Smooth muscle cell (in vitro differentiated cells): Measurements from ENCODE around the gene CEMIP2. TPM values are rescaled to one million over a fixed set of nuclear protein-coding genes. Genes with fewer than 3 reads are reported as not detected.

ENCODE experiments used
- DNase-seq: peaks from one replicate; lab custom pipeline; 2025; ENCODE audit not compliant: unreplicated experiment; lab: John Stamatoyannopoulos, UW
- H2AFZ ChIP-seq: fragments of 200-600 bp; sonication (generic); 2 replicates; pipeline ENCODE4 v1.6.0; 2016; ENCODE audit warnings: antibody characterized with exemption, low read depth, mild to moderate bottlenecking
- H3F3A ChIP-seq: fragments of 200-600 bp; sonication (generic); 2 replicates; pipeline ENCODE4 v1.6.0; 2017; ENCODE audit warnings: antibody characterized with exemption, low read depth
- H3K27ac ChIP-seq: fragments of 200-600 bp; sonication (generic); 2 replicates; pipeline ENCODE4 v1.5.1; 2016; ENCODE audit warnings: low read depth, mild to moderate bottlenecking
- H3K27me3 ChIP-seq: fragments of 200-600 bp; sonication (generic); 2 replicates; pipeline ENCODE4 v1.6.1; 2016; ENCODE audit warnings: low read depth, mild to moderate bottlenecking
- H3K36me3 ChIP-seq: fragments of 200-600 bp; sonication (generic); 2 replicates; pipeline ENCODE4 v1.5.1; 2016; ENCODE audit warnings: low read depth
- H3K4me1 ChIP-seq: fragments of 200-600 bp; sonication (generic); 2 replicates; pipeline ENCODE4 v1.5.1; 2016; ENCODE audit warnings: low read depth
- H3K4me2 ChIP-seq: fragments of 200-600 bp; sonication (generic); 2 replicates; pipeline ENCODE4 v1.6.0; 2016; ENCODE audit warnings: mild to moderate bottlenecking
- H3K4me3 ChIP-seq: fragments of 200-600 bp; sonication (generic); 2 replicates; pipeline ENCODE4 v1.5.1; 2016; ENCODE audit warnings: mild to moderate bottlenecking
- H3K79me2 ChIP-seq: fragments of 200-600 bp; sonication (generic); 2 replicates; pipeline ENCODE4 v1.6.0; 2016; ENCODE audit warnings: low read depth, mild to moderate bottlenecking
- H3K9ac ChIP-seq: fragments of 200-600 bp; sonication (generic); 2 replicates; pipeline ENCODE4 v1.6.0; 2016; ENCODE audit warnings: low read depth
- H3K9me3 ChIP-seq: fragments of 200-600 bp; sonication (generic); replicated peaks from 2 replicates; pipeline ENCODE4 v1.5.1; 2016; ENCODE audit warnings: low read depth
- H4K20me1 ChIP-seq: fragments of 200-600 bp; sonication (generic); 2 replicates; pipeline ENCODE4 v1.6.0; 2016; ENCODE audit warnings: low read depth
- WGBS: methylation state at CpG from one replicate; pipeline ENCODE4 v1.1.7; 2016; ENCODE audit warnings: low lambda C conversion rate; 5-methylcytosine and 5-hydroxymethylcytosine counted together
- polyA plus RNA-seq: library from polyadenylated mRNA; unstranded; fragments of >200 nt; fragmentation: Nextera tagmentation; extraction: Ambion mirVana; gene quantifications from 2 replicates; pipeline ENCODE4 v1.2.1, GENCODE V29; 2016
- total RNA-seq: library from RNA; depleted of rRNA; stranded (reverse); fragments of >200 nt; gene quantifications from 2 replicates; pipeline ENCODE4 v1.2.3, GENCODE V29; 2014
- TF ChIP-seq, protein P1 (sequence below): fragments of 200-600 bp; sonication (generic); IDR thresholded peaks from 2 replicates; pipeline ENCODE4 v1.5.1; 2017; ENCODE audit warnings: borderline replicate concordance, mild to moderate bottlenecking, antibody characterized with exemption; ENCODE audit not compliant: insufficient read depth, poor library complexity, severe bottlenecking

CEMIP2 gene
- total and polyA plus RNA-seq, 2 experiments from 2014 or later, result 46.1 to 103 TPM

DNA sequence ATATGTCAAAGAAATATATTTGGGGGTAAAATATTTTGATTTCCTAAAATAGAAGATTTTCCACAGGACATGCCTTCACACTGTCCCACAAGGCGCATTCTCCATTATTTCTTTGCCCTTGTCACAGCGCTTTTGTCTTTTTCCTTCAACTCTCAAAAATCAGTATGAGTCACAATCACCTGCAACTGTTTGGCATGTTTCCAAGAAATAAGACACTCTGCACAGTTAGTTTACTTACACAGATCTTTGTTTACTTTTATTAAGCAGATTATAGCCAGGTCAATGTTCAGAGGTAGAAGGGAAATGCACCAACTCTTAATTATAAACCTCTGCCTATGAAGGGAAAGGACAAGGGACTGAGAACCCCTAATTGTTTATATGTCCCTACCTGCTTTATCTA is 9.5 kb downstream of the CEMIP2 start:
- no peak for DNase-seq
- Histone ChIP-seq H4K20me1 (peaks cover 99% of the 10 kb centered on the region), H2AFZ (no peak overlapping the region), H3K4me3 (peak overlapping the region; percentile 9), H3K27me3 (no peaks in the 10 kb centered on the region), H3K9ac (peak overlapping the region; percentile 6), H3K9me3 (no peaks in the 10 kb centered on the region), H3K36me3 (no peaks in the 10 kb centered on the region), H3K4me1 (peaks cover 95% of the 10 kb centered on the region), H3K27ac (peak overlapping the region; percentile 67), H3F3A (peaks cover 6% of the 10 kb centered on the region), H3K4me2 (peak overlapping the region; percentile 45), H3K79me2 (peaks cover 98% of the 10 kb centered on the region)
- WGBS, result 74% methylated on average over 2 of the region's 2 CpGs
- TF ChIP-seq, protein P1, sequence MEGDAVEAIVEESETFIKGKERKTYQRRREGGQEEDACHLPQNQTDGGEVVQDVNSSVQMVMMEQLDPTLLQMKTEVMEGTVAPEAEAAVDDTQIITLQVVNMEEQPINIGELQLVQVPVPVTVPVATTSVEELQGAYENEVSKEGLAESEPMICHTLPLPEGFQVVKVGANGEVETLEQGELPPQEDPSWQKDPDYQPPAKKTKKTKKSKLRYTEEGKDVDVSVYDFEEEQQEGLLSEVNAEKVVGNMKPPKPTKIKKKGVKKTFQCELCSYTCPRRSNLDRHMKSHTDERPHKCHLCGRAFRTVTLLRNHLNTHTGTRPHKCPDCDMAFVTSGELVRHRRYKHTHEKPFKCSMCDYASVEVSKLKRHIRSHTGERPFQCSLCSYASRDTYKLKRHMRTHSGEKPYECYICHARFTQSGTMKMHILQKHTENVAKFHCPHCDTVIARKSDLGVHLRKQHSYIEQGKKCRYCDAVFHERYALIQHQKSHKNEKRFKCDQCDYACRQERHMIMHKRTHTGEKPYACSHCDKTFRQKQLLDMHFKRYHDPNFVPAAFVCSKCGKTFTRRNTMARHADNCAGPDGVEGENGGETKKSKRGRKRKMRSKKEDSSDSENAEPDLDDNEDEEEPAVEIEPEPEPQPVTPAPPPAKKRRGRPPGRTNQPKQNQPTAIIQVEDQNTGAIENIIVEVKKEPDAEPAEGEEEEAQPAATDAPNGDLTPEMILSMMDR, result no peak

DNA sequence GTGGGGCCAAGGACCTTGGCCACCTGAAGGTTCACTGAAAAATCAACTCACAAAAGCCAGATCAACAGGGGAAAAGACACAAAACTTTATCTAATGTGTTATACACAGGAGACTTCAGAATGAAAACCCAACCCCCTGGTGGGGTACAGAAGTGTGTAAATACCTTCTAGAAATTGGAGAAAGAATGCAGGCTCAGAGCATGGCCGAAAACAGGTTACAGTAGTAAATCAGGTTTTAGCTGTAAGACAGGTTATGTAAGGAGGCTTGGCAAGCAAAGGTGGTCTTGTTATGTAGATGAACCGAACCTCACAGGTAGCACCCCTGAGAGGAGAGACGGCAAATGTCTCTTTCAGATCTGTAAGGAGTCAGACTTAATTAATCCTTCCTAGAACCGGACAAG is 10.0 kb downstream of the CEMIP2 start:
- H3K27me3 ChIP-seq, result no peaks in the 10 kb centered on the region
- peaks cover 95% of the 10 kb centered on the region for H3K4me1 ChIP-seq
- peak overlapping the region; percentile 6 for H3K9ac ChIP-seq
- H3K79me2 ChIP-seq, result peaks cover 98% of the 10 kb centered on the region
- H3K4me2 ChIP-seq, result peak overlapping the region; percentile 45
- 36% methylated on average over 4 of the region's 4 CpGs for WGBS
- no peaks in the 10 kb centered on the region for H3K36me3 ChIP-seq
- peak overlapping the region; percentile 9 for H3K4me3 ChIP-seq
- peak overlapping the region; percentile 67 for H3K27ac ChIP-seq
- H4K20me1 ChIP-seq, result peaks cover 99% of the 10 kb centered on the region
- peaks cover under 1% of the 10 kb centered on the region for H3F3A ChIP-seq
- DNase-seq, result no peak
- H3K9me3 ChIP-seq, result no peaks in the 10 kb centered on the region
- H2AFZ ChIP-seq, result no peak overlapping the region
- TF ChIP-seq, protein P1, result no peak

DNA sequence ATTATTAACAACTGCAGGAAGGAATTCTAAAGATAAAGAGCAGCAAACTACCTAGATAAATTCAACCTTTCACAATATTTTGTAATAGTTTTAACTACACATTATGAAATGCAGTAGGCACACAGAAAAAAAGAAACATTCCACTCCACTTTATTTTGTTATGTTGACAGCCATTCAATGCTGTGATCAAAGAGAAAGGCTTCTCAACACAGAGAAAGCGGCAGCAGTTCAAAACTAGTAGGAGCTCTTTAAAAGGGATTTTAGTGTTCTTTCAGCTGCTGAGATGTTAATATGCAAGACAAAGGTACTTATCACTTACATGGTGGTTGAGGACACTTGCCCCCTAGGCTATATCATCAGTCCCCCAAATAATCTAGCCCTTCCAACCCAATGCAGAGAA is 11.6 kb downstream of the CEMIP2 start:
- peaks cover 98% of the 10 kb centered on the region for H4K20me1 ChIP-seq
- H2AFZ ChIP-seq, result no peak overlapping the region
- H3K79me2 ChIP-seq, result peaks cover 100% of the 10 kb centered on the region
- peak overlapping the region; percentile 67 for H3K27ac ChIP-seq
- H3K4me1 ChIP-seq, result peaks cover 88% of the 10 kb centered on the region
- no peaks in the 10 kb centered on the region for H3K27me3 ChIP-seq
- DNase-seq, result no peak
- H3K4me3 ChIP-seq, result no peak overlapping the region
- H3K9me3 ChIP-seq, result no peaks in the 10 kb centered on the region
- H3K4me2 ChIP-seq, result peak overlapping the region; percentile 45
- H3F3A ChIP-seq, result no peaks in the 10 kb centered on the region
- WGBS, result 70% methylated on average over 1 of the region's 1 CpG
- H3K9ac ChIP-seq, result no peak overlapping the region
- TF ChIP-seq, protein P1, result no peak
- H3K36me3 ChIP-seq, result no peaks in the 10 kb centered on the region

DNA sequence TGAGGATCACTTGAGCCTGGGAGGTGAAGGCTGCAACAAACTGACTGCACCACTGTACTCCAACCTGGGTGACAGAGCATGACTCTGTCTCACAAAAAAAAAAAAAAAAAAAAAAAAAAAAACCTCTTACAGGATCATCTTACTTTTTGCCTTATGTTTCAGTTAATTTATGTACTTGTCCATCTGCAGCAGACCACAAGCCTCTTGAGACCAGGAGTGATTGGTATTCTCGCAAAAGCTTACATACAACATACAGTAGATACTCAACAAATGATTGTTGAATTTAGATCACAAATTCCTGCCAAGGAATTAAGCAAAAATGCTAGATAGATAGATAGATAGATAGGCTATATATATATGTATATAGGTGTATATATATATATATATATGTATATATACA is 12.4 kb downstream of the CEMIP2 start:
- TF ChIP-seq, protein P1, result no peak
- WGBS, result 87% methylated on average over 1 of the region's 1 CpG
- H3K4me1 ChIP-seq, result peaks cover 88% of the 10 kb centered on the region
- H3K4me2 ChIP-seq, result no peak overlapping the region
- no peak overlapping the region for H2AFZ ChIP-seq
- peaks cover 100% of the 10 kb centered on the region for H3K79me2 ChIP-seq
- no peaks in the 10 kb centered on the region for H3K27me3 ChIP-seq
- no peak overlapping the region for H3K27ac ChIP-seq
- no peak for DNase-seq
- no peaks in the 10 kb centered on the region for H3K36me3 ChIP-seq
- H3K4me3 ChIP-seq, result no peak overlapping the region
- H3K9ac ChIP-seq, result no peak overlapping the region
- H4K20me1 ChIP-seq, result peaks cover 98% of the 10 kb centered on the region
- H3F3A ChIP-seq, result no peaks in the 10 kb centered on the region
- H3K9me3 ChIP-seq, result no peaks in the 10 kb centered on the region
